IPS-NIHi11 (cell line): ENCODE results near the gene TMEM87B.
"Not testable (repeated sequence)": the region's sequence is repeated elsewhere in the genome, so short reads cannot be mapped to it uniquely, and the experiment has no call there.

ENCODE experiments used
- DNase-seq: peaks from one replicate; pipeline ENCODE4 v3.0.0; 2012; ENCODE audit warnings: mixed read lengths, low spot score

TMEM87B gene

DNA sequence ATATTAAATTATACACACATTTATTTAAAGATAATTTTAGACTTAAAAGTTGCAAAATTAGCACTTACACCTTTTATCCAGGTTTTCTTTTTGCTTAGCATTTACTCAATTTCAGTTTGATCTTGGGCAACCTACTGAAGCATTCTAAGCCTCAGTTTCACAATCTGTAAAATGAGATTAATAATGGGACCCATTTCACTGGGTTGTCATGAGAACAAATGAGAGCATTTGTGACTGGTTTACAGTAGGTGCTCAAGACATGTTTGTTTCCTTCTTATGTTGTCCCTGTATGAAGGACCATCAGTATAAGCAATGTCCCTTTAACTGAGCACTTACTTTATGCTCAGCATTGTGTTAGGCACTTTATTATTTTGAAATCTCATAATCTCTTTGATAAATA is 78.3 kb downstream of the TMEM87B start:
- no peak for DNase-seq

DNA sequence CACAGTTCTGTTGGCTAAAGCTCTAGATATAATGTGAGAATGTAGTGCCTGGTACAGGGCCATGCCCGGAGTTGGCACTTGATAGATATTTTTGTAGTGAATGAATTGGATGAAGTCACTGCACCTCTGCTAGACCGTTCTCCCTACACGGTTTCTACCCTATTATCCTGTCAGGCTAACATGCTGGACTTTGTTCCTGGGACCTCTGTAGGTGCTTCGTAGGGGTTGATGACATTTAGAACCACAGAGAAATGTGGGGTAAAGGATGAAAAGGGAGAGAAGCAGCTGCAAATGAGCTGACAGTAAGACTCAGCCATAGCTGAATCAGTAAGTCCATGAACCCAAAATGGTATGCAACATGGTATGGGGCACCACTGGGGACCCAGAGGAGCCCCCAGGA is 79.1 kb downstream of the TMEM87B start:
- DNase-seq = no peak

DNA sequence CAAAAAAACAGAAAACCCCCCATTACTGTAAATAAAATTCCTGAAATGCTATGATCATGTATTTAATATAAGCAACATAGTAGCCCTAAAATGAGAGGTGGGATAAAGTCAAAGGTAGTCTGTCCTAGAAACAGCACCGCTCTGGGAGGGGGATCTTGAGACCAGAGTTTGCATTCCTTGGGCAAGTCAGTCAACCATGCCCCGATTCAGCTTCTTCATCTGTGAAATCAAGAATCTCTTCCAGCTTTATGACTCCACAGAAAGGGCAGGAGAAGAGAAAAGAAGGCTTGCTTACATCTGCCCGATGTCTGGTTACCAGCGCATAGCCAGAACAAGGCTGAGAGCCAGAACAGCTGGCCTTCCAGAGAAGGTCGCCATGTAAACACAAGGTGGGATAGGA is 81.0 kb downstream of the TMEM87B start:
- DNase-seq = no peak

DNA sequence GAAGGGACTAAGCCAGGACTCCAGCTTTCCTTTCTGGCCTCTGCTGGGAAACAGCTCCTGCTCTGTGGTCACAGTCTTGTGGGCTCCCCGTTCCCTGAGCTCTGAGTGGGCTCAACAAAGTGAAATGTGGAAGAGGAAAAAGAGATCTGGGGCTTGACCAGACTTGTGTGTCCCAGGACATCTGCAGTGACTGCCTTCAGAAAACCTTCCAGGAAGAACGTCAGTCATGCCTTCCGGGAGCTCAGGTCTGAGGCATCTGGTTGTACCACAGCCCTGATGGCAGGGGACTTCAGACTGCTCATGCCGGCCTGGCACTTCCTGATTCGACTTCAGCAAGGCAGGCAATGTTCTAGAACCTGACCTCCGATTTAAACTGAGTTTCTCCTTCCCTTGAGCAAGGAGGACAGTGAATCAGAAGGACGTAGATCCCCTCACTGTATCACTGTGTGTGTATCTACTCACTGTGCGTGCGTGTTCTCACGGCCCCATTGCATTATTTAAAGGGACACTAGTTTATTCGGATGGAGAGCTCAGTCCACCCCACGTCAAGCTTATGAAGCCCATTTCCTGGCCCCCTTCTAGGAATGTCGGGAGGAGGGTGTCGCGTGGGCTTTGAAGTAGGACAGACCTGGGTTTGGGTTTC is 82.6 kb downstream of the TMEM87B start:
- no peak for DNase-seq

DNA sequence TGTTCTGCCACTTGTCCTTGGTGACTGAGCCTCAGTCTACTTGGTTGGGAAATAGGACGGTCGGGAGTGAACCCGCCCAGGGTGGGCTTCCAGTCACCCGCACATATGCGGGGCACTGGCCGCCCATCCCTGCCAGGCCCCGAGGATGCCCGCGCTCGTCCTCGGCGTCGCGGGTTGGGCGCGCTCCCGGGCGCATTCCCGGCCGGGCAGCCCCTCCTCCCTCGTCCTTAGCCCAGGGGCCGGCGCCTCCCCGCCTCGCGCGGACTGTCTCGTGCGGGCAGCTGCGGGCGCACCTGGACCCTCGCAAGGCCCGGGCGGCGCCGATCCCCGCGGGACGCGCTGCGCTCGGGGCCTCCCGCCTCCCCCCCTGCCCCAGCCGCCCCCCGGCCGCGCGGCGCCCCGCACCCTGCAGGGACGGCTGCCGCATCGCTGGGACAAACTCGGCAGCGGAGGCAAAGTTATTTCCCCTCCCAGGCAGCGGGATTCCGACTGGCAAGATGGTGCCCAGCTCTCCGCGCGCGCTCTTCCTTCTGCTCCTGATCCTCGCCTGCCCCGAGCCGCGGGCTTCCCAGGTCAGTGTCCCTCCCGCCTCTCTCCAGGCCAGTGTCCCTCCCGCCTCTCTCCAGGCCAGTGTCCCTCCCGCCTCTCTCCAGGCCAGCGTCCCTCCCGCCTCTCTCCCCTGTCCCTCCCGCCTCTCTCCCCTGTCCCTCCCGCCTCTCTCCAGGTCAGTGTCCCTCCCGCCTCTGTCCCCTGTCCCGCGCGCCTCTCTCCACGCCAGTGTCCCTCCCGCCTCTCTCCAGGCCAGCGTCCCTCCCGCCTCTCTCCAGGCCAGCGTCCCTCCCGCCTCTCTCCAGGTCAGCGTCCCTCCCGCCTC is 83.3 kb downstream of the TMEM87B start, which contains the start of gene FBLN7:
Gene FBLN7, plus strand, starts transcription at position 227 of the 874 bp plus-strand sequence. Its CDS starts 271 bp downstream, at position 498.
- peak; percentile 77 for DNase-seq

DNA sequence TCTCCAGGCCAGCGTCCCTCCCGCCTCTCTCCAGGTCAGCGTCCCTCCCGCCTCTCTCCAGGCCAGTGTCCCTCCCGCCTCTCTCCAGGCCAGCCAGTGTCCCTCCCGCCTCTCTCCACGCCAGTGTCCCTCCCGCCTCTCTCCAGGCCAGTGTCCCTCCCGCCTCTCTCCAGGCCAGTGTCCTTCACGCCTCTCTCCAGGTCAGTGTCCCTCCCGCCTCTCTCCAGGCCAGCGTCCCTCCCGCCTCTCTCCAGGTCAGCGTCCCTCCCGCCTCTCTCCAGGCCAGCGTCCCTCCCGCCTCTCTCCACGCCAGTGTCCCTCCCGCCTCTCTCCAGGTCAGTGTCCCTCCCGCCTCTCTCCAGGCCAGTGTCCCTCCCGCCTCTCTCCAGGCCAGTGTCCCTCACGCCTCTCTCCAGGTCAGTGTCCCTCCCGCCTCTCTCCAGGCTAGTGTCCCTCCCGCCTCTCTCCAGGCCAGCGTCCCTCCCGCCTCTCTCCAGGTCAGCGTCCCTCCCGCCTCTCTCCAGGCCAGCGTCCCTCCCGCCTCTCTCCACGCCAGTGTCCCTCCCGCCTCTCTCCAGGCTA is 84.1 kb downstream of the TMEM87B start:
- not testable (repeated sequence) for DNase-seq

DNA sequence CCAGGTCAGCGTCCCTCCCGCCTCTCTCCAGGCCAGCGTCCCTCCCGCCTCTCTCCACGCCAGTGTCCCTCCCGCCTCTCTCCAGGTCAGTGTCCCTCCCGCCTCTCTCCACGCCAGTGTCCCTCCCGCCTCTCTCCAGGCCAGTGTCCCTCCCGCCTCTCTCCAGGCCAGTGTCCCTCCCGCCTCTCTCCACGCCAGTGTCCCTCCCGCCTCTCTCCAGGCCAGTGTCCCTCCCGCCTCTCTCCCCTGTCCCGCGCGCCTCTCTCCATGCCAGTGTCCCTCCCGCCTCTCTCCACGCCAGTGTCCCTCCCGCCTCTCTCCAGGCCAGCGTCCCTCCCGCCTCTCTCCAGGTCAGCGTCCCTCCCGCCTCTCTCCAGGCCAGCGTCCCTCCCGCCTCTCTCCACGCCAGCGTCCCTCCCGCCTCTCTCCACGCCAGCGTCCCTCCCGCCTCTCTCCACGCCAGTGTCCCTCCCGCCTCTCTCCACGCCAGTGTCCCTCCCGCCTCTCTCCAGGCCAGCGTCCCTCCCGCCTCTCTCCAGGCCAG is 84.7 kb downstream of the TMEM87B start:
- DNase-seq = not testable (repeated sequence)

DNA sequence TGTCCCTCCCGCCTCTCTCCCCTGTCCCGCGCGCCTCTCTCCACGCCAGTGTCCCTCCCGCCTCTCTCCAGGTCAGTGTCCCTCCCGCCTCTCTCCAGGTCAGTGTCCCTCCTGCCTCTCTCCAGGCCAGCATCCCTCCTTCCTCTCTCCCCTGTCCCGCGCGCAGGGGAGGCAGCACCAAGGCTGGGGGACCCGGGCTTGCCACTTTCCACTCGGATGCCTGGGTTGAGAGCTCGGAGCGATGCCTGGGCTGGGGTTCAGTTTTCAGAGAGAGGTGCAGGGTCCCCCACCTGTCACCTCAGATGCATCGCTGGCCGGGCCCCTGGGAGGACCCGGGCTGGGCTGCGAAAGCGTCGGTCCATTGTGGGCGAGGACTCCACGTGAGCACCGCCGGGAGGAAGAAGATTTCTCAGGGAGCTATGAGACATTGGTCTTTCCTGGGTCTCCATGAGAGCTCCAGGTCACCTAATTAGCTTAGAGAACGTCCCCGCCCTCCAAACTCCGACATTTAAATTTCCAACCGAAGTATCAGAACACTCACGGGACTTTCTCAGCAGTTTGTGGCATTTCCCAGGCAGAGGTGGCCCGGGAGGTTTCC is 85.2 kb downstream of the TMEM87B start:
- DNase-seq = no peak

DNA sequence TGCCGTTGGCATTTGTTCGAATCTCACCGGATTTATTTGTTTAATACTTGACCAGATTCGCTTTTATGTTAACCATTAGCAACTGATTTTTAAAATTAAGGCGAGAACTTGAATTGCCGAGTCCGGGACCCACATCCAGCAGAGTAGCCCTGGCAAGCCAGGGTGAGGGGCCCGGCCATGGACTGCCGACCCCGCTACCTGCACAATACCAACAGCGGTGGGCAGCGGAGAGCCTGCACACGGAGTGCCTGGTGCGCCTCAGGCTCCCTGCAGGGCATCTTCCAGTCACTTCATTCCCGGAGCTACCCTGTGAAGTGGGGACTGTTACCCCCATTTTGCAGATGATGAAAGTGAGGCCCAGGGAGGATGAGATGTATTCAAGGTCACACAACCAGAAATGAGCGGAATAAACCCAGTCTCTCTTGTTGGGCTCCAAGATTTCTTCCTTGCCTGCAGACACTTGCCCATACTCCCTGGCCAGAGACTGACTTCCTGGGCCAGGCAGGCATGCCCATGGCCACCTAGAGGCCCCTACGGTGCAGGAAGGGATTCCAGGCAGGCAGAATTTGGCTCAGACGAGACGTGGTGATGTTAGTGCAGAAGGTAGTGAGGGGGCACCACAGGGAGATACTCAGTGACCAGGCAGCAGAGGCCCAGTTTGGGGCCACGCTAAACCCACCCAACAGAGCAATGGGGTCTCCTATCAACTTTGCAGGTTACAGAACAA is 86.0 kb downstream of the TMEM87B start:
- DNase-seq = no peak

DNA sequence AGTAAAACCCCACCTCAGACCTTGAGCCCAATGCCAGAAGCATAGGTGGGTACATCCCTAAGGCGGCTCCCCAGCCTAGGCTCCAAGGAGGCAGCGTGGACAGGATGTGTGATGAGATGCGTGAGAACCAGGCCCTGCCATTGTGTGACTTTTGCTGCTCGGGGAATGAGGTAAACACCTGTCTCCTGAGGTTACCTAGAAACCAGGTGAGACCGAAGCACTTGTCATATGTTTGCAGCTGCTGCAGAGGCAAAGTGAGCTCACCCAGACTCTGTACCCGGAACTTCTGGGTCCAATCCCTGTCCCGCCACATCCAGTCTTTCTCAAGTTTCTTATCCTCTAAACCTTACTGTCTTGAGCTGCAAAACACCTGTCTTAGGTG is 86.5 kb downstream of the TMEM87B start:
- no peak for DNase-seq

DNA sequence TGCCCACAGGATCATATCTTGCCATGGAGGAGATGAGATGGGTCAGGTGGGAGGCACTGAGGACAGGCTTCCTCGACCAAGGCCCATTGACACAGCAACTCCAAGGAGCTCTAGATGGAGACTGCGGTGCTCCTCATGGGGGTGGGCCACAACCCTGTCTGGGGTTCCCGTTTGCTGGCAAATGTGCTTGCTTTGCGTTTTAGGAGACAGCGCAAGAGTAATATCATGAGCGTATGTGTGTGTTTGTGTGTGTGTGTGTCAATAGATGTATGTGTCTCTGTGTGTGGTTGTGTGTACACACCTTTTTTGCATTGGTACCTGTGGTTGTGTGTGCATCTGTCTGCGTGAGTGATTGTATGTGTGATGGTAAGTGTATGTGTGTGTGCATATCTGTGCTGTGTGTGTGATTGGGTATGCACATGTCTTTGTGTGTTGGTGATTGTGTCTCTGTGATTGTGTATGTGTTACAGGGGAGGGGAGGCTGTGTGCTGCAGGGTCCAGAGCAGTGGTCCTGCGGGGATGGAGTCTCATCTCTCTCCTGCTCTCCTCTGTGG is 87.5 kb downstream of the TMEM87B start:
- no peak for DNase-seq

DNA sequence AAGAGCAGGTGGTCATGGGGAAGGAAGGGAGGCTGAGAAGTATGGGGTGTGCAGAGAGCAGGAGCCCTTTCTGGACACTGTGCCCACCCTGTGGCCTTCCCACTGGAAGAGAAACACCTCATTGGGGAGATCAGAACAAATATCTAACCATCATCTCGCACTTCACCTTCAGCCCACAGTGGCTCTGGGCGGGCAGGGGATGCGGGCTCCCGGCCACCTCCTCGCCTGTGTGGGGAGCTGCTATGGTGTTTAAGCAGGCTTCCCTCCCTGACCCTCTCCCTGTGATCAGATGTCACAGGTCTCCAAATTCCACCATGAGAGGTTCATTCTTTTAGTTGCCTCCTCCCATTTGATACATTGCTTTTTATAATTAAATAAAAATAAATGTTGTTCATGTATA is 88.1 kb downstream of the TMEM87B start:
- no peak for DNase-seq

DNA sequence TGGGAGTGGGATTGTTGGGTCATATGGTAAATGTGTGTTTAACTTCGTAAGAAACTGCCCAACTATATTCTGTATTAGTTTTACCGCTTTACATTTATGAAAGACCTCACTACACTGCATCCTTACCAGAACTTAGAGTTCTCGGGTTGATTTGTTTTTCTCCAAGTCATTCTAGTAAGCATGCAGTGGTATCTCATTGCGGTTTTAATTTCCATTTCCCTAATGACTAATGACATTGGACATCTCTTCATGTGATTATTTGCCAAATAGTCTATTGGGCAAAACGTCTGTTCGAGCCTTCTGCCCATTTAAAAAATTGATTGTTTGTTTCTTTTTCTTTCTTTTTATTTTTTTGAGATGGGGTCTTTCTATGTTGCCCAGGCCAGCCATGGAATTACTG is 89.9 kb downstream of the TMEM87B start:
- DNase-seq = no peak

DNA sequence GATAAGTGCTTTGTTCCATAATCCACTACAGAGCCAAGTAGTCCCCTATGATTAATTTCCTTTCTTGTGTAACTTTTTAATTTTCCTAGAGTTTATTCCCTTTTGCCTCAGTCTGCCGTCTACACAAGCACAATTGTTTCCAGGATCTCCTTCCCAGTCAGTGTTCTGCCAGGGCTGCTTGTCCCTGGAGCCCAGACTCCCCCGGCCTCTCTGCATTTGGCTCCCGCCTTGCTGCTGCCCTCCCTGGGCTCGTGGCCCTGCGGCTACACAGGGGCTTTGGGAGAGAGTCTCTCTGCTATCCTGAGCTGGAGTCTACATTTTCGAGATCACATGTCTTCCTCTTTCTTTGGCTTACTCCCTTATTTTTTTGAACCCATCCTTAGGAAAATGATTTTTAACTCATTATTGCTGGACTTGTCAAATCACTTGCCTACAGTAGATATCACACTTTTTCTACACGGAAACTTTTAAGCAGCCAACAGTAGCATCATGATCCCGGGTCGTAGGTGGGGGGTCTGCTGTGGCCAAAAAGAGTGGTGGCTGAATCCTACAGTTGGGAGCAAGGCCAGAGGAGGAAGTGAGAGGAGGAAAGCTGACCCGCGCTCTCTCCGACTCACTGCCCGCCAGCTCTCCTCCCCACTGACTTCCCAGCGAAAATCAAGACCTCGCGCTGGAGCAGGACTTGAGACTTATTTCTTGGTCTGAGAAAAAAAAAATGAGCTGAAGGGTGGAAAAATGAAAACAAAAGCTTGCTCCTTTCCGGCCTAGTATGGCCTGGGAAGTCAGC is 92.5 kb downstream of the TMEM87B start:
- DNase-seq = no peak

DNA sequence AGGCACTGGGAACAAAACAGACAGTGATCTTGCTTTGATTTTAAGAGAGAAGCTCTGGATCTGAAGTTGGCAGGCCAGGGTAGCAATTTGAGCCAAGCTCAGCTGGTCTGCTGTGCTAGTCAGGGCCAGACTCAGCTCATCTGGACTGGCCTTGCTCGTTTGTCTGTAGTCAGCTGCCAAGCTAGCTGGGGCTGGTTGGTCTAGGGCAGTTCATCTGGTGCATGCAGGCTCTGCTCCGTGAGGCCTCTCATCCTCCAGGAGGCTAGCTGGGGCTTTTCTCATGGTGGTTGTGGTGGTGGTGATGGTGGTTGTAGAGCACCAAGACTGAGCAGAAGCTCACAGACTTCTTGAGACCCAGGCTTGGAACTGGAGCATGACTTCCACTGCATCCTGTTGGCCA is 93.4 kb downstream of the TMEM87B start:
- DNase-seq = no peak

DNA sequence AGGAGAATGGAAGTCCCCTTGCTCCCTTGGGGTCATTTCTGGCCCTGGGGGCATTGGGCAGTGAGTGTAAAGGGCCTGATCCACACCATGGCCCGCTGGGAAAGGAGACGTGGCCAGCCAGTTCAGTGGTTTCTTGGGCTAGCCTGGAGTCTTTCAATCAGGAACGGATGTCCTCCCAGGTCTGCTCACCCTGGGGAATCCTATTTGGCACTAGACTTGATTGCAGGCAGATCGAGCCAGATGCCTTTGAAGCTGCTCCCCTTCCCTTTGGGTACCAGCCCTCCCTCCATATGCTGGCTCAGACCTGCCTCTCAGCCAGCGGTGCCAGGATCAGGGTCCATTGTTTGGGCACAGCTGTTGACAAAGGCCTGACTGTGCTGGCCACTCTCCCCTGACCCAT is 94.1 kb downstream of the TMEM87B start:
- DNase-seq = no peak

DNA sequence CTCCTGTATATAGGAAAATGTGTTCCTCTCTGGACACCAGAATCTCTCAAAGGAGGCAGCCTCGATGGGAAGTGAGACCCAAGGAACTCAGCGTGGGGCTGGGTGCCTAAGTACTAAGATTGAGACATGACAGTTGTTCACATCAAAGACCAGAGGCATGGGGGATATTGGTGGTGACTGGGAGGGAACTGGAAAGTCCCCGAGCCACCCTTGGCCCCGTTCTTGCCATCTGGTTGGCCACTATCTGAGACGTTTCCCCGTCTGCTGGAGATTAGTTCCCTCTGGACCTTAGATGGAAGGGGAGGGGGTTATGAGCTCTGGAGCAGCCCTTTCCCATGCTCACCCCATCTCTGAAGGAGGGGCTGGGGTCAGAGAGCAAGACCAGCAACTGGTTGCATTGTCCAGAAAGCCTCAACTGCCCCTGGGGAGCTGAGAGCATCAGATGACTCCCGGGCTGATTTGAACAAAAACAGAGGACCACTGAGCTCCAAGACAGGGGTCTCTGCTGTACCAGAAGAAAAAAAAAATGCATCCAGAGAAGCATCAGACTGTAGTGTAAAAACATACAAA is 94.9 kb downstream of the TMEM87B start:
- DNase-seq = no peak

DNA sequence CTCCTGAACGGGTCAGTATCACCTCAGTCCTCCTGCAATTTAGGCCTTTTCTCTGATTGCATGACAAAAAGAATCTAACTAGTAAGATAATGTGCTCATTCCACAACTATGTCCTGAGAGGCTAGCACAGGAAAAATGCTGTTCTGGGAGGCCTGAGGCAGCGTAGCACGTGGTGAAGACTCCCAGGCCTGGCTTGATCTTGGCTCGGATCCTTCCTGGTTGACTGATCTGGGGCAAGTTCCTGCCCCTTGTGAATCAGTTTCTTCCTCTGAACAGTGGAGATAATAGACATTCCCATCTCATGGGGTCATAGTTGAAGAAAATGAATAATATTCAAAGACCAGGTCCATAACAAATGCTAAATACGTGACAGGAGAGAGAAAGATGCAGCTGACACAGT is 95.4 kb downstream of the TMEM87B start:
- no peak for DNase-seq

DNA sequence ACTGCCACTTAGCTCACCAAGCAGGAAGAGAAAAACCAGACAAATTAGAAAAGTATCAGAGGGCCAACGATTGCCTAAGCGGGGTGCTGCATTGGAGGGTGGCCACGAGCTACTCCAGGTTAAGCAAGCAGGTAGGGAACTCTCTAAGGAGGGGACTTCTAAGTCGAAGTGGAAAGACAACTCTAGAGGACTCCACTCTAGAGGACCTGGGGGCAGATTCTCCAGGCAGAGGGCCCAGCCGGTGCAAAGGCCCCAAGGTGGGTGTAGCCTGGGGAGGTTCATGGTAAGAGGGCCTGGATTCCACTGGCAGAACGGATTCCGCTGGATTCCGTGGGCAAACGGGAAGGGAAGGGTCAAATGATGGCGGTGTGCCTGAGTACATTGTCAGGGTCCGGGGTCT is 95.8 kb downstream of the TMEM87B start:
- DNase-seq = no peak

DNA sequence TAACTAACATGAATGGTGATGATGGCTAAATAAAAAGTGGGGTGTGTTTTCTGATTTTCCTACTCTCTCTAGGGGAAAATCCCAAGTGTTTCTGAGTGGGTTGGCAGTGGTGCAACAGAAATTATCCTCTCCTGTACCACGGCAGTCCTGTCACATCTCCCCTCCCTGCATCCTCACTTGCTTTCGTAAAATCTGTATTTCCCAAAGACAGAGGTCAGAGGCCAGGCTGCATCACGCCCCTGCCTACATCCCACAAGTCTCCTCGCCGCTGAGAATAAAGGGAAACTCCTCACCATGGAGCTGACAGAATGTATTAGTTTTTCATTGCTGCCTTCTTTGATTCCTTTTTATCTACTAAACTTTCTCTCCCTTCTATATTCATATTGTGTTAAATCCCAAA is 96.2 kb downstream of the TMEM87B start:
- DNase-seq = no peak
